Measurements from ENCODE around the gene ATOH8. TPM values are rescaled to one million over a fixed set of nuclear protein-coding genes. Genes with fewer than 3 reads are reported as not detected.
A peak's percentile ranks its signal among the peaks of the same experiment; 100 is the strongest.

ATOH8 gene
- total and polyA plus RNA-seq, 2 donors (not counting 3 experiments of a cell fraction or from before 2014, with no cell fraction given) = 10.3 to 12.8 TPM

- no peak overlapping the region for H3K27ac ChIP-seq (ENCODE audit: insufficient read depth, low read depth, low read length)
- CTCF ChIA-PET = interaction anchor here (1.0 to 6.2 kb wide), 19 partner anchors 8 to 331 kb away, joined by 3 to 126 read pairs (median 12); no protein-coding TSS in a partner anchor
- no peaks in the 10 kb centered on the region for H3K9me3 ChIP-seq (replicated peaks; ENCODE audit: control insufficient read depth, insufficient read depth, low read length)
- no peaks in the 10 kb centered on the region for H3K27me3 ChIP-seq (ENCODE audit: control insufficient read depth in 2 of 2, insufficient read depth in 2 of 2, low read length in 2 of 2)
- no peak overlapping the region for H3K9ac ChIP-seq (replicated peaks; ENCODE audit: extremely low read depth, insufficient read depth, low read length)
- no peaks in the 10 kb centered on the region for H4K20me1 ChIP-seq (replicated peaks; ENCODE audit: control insufficient read depth, extremely low read depth, insufficient read depth, low read length)
- BruUV-seq (replicated peaks) = no TSS peak
- H3K4me3 ChIP-seq (replicated peaks in 1 of 3; ENCODE audit: insufficient read depth in 1 of 3, low read depth in 1 of 3, low read length in 3 of 3) = no peak overlapping the region
- peak overlapping the region; percentile 10 for H2AFZ ChIP-seq (ENCODE audit: low read depth, low read length)
- H3K9me1 ChIP-seq (replicated peaks; ENCODE audit: control insufficient read depth, extremely low read depth, insufficient read depth, low read length) = no peaks in the 10 kb centered on the region
- dilution Hi-C loops (cut with MboI; ENCODE audit: extremely low pct_ligation_motif_present, low sequenced_read_pairs) = no loop called here
- TF ChIP-seq CTCF (IDR thresholded peaks at IDR 0.05; ENCODE audit: extremely low read depth in 1 of 2, insufficient read depth in 1 of 2, low read depth in 1 of 2, low read length in 2 of 2) = no peak
- no peak for TF ChIP-seq MYC (IDR thresholded peaks at IDR 0.05; ENCODE audit: low read depth, low read length)
- TF ChIP-seq MAX (IDR thresholded peaks at IDR 0.05; ENCODE audit: insufficient read depth, insufficient read length) = no peak
- TF ChIP-seq POLR2A (IDR thresholded peaks at IDR 0.05; ENCODE audit: low read depth, low read length) = no peak
- TF ChIP-seq FOS (IDR thresholded peaks at IDR 0.05; ENCODE audit: borderline replicate concordance, insufficient read depth, low read length) = no peak
- TF ChIP-seq EZH2 (IDR thresholded peaks at IDR 0.05; ENCODE audit: borderline replicate concordance, low read depth, low read length, severe bottlenecking) = no peak
- TF ChIP-seq JUN (IDR thresholded peaks at IDR 0.05; ENCODE audit: borderline replicate concordance, insufficient read depth, insufficient read length, low read depth) = no peak
- no peak for TF ChIP-seq GATA2 (IDR thresholded peaks at IDR 0.05; ENCODE audit: insufficient read depth, insufficient read length, low read depth, low read length)
- no peak for TF ChIP-seq POLR2AphosphoS5 (IDR thresholded peaks at IDR 0.05; ENCODE audit: insufficient read depth, low read depth, low read length)
- DNase-seq (ENCODE audit: low read depth, low spot score) (no peak), FAIRE-seq (peak; percentile 59)
- intact Hi-C loops (cut with micrococcal nuclease) = no loop called here
- no peak overlapping the region for H3K4me2 ChIP-seq (ENCODE audit: insufficient read depth, low read length)
- H3K36me3 ChIP-seq (ENCODE audit: control insufficient read depth in 2 of 2, extremely low read depth in 1 of 2, insufficient read depth in 2 of 2, low read length in 2 of 2) = no peaks in the 10 kb centered on the region
- no peaks in the 10 kb centered on the region for H3K79me2 ChIP-seq (ENCODE audit: control insufficient read depth, insufficient read depth, low read length)
- POLR2A ChIA-PET = no interaction called here
- no peaks in the 10 kb centered on the region for H3K4me1 ChIP-seq (ENCODE audit: control insufficient read depth, extremely low read depth, insufficient read depth, low read length)
Observed at GRCh38 chr2:85748985-85749875, 4.6 kb upstream of the ATOH8 start.

Measured in endothelial cell of umbilical vein (primary cell).